ENCODE data around the gene PIK3CB. TPM values are rescaled to one million over a fixed set of nuclear protein-coding genes. Genes with fewer than 3 reads are reported as not detected.

The PIK3CB gene
- total RNA-seq, 1 experiment from 2014 or later: 35.6 TPM

DNA sequence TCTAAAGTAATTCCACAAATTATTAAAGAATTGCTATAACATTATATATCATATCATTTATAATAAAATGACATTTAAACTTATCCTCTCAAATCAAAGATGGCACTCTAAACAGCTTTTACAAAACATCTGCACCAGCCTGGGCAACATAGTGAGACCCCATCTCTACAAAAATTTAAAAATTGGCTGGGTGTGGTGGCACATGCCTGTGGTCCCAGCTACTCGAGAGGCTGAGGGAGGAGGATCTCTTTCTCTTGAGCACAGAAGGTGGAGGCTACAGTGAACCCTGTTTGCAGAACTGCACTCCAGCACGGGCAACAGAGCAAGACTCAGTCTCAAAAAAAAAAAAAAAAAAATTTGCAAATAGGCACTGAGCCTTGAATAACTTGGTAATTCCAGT lies 63.1 kb downstream of the PIK3CB start:
- Histone ChIP-seq H3K18ac (ENCODE audit: insufficient read length, low read depth, low read length) (no peak overlapping the region), H2BK15ac (ENCODE audit: low read depth, low read length) (no peak overlapping the region), H3K4me1 (ENCODE audit: insufficient read depth, low read length) (no peaks in the 10 kb centered on the region), H3K9me3 (ENCODE audit: control insufficient read depth, low read depth, low read length) (peaks cover 23% of the 10 kb centered on the region), H4K8ac (replicated peaks; ENCODE audit: insufficient read length, low read depth, low read length) (no peak overlapping the region), H3K23me2 (ENCODE audit: insufficient read length, low read depth, low read length, poor library complexity, severe bottlenecking) (no peaks in the 10 kb centered on the region), H2AK5ac (ENCODE audit: insufficient read length, low read length) (no peak overlapping the region), H2BK5ac (ENCODE audit: insufficient read length, low read length) (no peak overlapping the region), H3K4me2 (ENCODE audit: insufficient read depth, insufficient read length, low read length) (no peak overlapping the region), H3K27ac (ENCODE audit: insufficient read length, low read depth, low read length) (no peak overlapping the region), H3K14ac (ENCODE audit: insufficient read depth, low read length) (no peak overlapping the region), H2AFZ (ENCODE audit: low read length) (no peak overlapping the region), H2BK12ac (ENCODE audit: insufficient read length, low read depth, low read length) (no peak overlapping the region), H4K91ac (ENCODE audit: insufficient read length, low read depth, low read length) (no peak overlapping the region), H3K27me3 (ENCODE audit: insufficient read depth, low read length) (no peaks in the 10 kb centered on the region), H3K79me2 (ENCODE audit: insufficient read depth, low read length) (no peaks in the 10 kb centered on the region; the same call in 1 of the 2 replicates), H3K79me1 (ENCODE audit: insufficient read depth, low read depth, low read length, poor library complexity, severe bottlenecking) (peaks cover 3% of the 10 kb centered on the region), H4K20me1 (ENCODE audit: control insufficient read depth, insufficient read depth, insufficient read length) (no peaks in the 10 kb centered on the region), H3K23ac (ENCODE audit: insufficient read length, low read depth, low read length) (no peak overlapping the region), H3K9ac (ENCODE audit: extremely low read depth, insufficient read length, low read length) (no peak overlapping the region), H3T11ph (ENCODE audit: low read length) (no peak overlapping the region), H3K4ac (ENCODE audit: low read depth, low read length) (no peak overlapping the region), H2BK20ac (ENCODE audit: low read depth, low read length, poor library complexity, severe bottlenecking) (no peak overlapping the region), H2BK120ac (ENCODE audit: low read depth, low read length, poor library complexity, severe bottlenecking) (no peak overlapping the region), H3K56ac (ENCODE audit: insufficient read length, low read depth, low read length) (no peak overlapping the region), H4K5ac (ENCODE audit: insufficient read length, low read depth, low read length) (no peak overlapping the region)
- H3K4me3 Mint-ChIP-seq: no peak overlapping the region
- H3K27ac Mint-ChIP-seq: no peak overlapping the region
- peaks cover 30 to 31% of the 10 kb centered on the region in 2 experiments for H3K9me3 Mint-ChIP-seq
- no peaks in the 10 kb centered on the region for H3K27me3 Mint-ChIP-seq (ENCODE audit: low read depth)
- WGBS (ENCODE audit: extremely low coverage, insufficient read length, low lambda C conversion rate): no CpG with 5 or more reads among the region's 2 CpGs
- TF ChIP-seq, protein P1, sequence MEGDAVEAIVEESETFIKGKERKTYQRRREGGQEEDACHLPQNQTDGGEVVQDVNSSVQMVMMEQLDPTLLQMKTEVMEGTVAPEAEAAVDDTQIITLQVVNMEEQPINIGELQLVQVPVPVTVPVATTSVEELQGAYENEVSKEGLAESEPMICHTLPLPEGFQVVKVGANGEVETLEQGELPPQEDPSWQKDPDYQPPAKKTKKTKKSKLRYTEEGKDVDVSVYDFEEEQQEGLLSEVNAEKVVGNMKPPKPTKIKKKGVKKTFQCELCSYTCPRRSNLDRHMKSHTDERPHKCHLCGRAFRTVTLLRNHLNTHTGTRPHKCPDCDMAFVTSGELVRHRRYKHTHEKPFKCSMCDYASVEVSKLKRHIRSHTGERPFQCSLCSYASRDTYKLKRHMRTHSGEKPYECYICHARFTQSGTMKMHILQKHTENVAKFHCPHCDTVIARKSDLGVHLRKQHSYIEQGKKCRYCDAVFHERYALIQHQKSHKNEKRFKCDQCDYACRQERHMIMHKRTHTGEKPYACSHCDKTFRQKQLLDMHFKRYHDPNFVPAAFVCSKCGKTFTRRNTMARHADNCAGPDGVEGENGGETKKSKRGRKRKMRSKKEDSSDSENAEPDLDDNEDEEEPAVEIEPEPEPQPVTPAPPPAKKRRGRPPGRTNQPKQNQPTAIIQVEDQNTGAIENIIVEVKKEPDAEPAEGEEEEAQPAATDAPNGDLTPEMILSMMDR (conservative IDR thresholded peaks at IDR 0.05): no peak
- peaks cover 4 to 10% of the 10 kb centered on the region in 2 experiments; a peak in 2 of 4 replicates for H3K4me1 Mint-ChIP-seq
- no peak for DNase-seq
- peaks cover 35 to 45% (median 39%) of the 10 kb centered on the region in 3 experiments for H3K36me3 Mint-ChIP-seq (ENCODE audit: insufficient read depth in 1 of 3, low read depth in 3 of 3)
